NCI-H1436 treated with DMSO at 0.1 percent for 48 hours (cell line): ENCODE data around the gene KCNIP2.

Source experiments
- DNase-seq: peaks from one replicate; lab custom pipeline; 2025; lab: John Stamatoyannopoulos, UW

The KCNIP2 gene

GRCh38 chr10:101851411-101852116 is 8.0 kb upstream of the KCNIP2 start:
- DNase-seq, result no peak

GRCh38 chr10:101850749-101851148 is 7.1 kb upstream of the KCNIP2 start:
- no peak for DNase-seq

DNA sequence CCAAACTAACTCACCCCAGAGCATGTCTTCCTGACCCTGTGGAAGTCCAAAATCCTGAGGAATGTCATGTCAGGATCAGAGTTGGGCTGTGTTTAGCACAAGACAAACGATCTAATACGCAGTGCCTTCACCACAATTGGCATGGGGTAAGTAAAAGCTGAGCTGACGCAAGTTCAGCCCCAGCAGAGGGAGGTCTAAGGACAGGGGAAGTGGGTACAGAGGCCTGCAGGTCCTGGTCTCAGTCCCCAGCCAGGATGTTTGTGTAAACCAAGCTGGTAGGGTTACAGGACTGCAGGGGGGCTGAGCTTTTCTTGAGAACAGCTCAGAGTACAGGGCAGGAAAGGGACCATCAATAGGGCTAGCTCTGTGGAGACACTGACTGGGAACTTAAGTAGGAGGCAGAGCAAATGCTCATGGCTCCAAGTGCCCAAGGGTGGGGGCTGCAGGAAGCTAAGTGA is 5.3 kb upstream of the KCNIP2 start:
- DNase-seq, result no peak

- DNase-seq, result no peak
Measured at GRCh38 chr10:101848408-101848807, 4.8 kb upstream of the KCNIP2 start.

GRCh38 chr10:101845893-101846292 is 2.3 kb upstream of the KCNIP2 start:
- no peak for DNase-seq

- DNase-seq, result no peak
Measured at GRCh38 chr10:101841826-101842225, 1.8 kb downstream of the KCNIP2 start.

DNA sequence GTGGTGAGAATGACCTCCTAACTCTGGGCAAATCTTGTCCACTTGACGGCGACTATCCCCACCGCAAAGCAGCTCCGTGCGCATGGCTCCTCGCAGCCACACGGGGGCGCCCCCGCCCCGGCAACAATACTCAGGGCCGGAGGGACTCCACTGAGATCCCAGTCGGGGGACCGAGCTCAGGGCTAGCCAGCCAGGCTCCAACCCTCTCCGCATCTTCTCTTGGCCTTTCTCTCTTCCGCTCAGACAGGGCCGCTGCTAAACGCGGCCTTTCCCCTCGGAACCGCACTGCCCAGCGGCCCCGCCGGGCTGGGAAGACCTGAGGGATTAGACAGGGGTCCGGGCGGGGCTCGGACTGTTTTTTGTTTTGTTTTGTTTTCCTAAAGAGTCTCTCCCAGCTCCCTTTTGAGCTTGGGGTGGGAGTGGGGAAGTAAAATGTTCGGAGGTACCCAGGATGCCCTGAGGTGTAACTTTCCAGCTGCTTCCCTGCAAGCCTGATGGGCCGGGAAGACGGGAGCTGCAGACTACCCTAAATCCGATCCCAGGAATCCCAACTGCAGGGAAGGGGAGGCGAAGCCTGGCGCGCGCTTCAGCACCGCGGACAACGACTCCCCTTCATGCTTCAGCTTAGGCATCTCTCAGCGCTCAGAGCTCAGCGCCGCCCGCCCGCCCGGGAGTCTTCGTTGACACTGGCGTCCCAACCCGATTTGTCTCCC is 2.7 kb downstream of the KCNIP2 start:
- peak; percentile 10 for DNase-seq

DNA sequence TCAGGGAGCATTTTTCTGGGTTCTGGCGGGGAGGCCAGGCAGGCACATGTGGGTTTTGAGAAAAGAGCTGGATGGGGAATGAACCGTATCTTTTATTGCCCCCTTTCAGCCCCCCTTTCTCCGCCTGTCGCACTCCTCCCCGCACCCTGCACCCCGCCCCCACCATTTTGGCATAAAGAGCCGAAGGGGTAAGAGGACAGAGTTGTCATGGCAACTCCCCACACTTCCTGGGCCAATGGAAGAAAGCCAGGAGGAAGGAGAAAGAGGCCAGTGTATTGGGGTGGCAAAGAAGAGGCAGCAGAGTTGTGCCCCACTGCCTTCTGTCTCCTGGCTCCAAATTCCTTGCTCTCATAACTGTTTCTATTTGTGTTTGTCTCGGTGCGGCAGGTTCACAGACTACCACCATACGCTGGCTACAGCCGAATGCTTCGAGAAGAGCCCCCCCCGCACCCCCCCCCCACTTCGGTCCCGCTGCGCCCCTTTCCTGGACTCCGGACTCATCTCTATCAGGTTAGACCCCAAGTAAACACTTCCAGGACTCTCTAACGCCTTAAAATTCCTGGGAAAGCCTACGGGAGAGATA is 3.4 kb downstream of the KCNIP2 start:
- no peak for DNase-seq

DNA sequence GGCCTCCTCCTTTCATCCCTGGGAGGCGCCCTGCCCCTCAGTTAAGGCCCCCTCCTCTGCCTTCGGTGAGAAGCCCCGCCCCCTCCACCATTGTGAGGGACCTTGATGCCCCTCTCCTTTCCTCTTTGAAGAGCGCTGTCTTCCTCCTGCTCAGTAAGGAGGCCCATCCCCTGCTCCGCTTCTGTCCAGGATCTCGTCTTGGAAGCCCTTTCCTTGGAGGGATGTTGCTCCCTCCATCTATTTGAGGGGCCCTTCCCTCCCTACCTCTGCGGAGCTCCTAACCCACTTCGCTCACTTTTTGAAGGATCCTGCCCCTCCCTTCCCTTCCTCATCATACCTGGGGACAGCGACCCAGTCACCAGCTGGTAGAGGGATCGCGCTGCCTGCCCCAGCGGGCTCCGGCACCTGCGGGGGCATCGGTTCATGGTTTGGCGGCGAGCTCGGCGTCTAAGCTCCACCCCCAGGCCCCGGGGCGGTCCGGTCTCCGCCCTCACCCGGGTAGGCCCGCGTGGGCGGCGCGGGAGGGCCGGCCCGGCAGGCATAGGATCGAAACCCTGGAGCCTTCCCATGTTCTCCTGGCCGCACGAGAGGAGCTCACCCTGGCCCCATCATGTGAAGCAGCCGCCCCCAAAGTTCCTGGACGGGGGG is 4.1 kb downstream of the KCNIP2 start:
- no peak for DNase-seq

DNA sequence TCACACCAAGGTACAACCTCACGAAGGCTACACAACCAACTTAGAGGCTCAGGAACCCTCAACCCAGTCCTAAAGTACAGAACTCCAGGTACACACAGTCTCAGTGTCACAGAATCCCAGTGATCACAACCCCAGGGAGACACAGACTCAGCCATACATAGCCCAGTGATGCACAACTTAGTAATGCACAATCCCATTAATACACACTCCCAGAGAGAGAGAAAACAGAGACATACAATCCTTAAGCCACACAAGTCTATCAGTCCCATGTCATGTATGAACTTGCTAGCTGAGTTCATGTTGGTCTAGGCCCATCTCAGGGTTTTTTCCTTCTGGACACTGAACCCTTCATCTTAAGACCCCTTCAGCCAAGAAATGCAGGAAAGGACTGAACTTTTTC is 4.6 kb downstream of the KCNIP2 start:
- DNase-seq, result no peak

GRCh38 chr10:101838416-101838970 is 5.1 kb downstream of the KCNIP2 start:
- no peak for DNase-seq

DNA sequence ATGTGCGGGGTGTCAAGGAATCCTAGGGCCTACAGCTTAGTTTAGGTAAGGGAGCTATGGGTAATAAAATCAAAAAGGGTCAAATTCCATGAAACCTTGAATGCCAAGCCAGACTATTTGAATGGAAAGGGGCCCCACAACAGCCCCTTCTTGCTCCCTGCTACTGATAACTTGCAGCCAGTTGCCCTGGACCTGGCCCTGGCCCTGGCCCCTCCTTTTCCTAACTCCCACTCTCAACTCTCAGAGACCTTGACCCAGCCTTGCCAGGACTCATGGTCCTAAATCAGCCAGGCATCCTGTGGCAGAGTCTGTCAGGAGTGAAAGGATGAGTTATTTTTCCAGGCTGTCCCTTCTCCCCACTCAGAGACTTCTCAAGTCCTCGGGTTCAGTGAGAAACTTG is 5.9 kb downstream of the KCNIP2 start:
- DNase-seq, result no peak

GRCh38 chr10:101835362-101835761 is 8.2 kb downstream of the KCNIP2 start:
- no peak for DNase-seq

GRCh38 chr10:101834341-101834740 is 9.3 kb downstream of the KCNIP2 start:
- DNase-seq, result no peak

DNA sequence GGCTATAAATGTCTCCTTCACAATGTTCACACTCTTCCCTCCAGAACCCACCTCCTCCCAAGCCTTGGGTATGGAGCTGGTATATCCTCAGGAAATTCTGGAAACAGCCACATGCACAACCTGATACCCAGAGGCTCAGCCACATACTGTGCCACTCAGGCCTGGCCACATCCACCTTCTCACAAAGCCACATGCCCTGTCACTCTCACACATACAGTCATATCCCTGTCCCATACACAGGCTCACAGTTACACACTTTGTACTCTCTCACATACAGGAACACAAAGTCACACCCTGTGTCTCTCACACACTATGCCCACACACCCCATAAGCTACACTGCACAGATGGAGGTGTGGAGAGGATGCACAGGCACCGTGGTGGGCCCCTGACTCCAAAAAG is 10.1 kb downstream of the KCNIP2 start:
- no peak for DNase-seq

GRCh38 chr10:101832325-101832771 is 11.3 kb downstream of the KCNIP2 start:
- no peak for DNase-seq

DNA sequence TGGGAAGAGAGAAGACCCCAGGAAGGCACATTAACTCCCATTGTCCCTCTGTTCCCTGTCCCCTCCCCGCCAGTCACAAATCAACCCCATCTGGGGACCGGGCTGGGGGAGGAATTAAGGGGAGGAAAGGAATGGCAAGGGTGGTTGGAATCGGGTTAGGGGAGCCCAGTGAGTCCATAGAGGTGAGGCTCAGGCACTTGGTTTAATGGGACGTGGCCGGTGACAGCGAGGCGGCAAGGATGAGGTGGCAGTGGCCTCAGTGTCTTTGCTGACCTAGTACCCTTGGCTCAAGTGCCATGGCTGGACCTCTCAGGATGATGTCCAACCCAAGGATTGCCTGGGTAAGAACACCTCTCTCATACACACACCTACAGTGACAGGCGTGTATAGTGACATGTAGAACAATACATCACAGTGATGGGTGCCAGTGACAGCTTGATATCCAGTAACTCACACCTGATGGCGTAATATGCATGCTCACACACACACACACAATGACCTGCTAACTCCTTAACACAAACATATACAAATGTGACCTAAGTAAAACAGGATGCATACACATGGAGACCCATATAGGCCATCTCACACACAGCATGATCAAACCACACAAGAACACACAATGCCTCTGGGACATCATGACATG is 12.3 kb downstream of the KCNIP2 start:
- no peak for DNase-seq

GRCh38 chr10:101830322-101831168 is 13.1 kb downstream of the KCNIP2 start:
- peak; percentile 13 for DNase-seq

- no peak for DNase-seq
Measured at GRCh38 chr10:101829561-101830315, 13.9 kb downstream of the KCNIP2 start.
